H4 (cell line): ENCODE data around the gene ST8SIA1. TPM values are rescaled to one million over a fixed set of nuclear protein-coding genes. Genes with fewer than 3 reads are reported as not detected.
A peak's percentile ranks its signal among the peaks of the same experiment; 100 is the strongest.

Experiments
- DNase-seq: peaks from one replicate; pipeline ENCODE4 v3.0.0-alpha.2; 2015; ENCODE audit warnings: low spot score
- total RNA-seq: library from RNA; depleted of rRNA; stranded (reverse); fragments of >200 nt; shearing (Covaris generic); gene quantifications from 2 replicates; pipeline ENCODE4 v1.2.3, GENCODE V29; 2014

The ST8SIA1 gene
- total RNA-seq, 1 experiment from 2014 or later = 8.9 TPM

DNA sequence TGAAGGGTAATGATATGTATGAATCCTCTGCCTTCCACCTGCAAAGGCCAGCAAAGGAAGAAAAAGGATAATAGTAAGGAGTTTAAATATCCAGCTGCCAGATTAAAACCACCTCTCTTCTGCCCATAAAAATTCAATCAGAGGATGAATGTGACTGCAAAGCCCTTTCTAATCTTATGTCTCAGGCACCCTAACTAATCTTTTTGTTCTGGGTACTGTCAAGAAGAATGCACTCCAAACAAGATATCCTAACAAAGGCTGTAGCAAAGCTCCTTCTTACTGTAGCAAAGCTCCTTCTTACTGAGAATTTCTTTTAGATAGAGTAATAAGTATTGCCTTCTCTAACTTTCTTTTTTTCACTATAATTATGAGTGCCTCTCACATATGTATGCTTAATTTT, 91.8 kb downstream of the ST8SIA1 start:
- no peak for DNase-seq

GRCh38 chr12:22238211-22238610, 96.3 kb downstream of the ST8SIA1 start:
- DNase-seq = peak; percentile 11

DNA sequence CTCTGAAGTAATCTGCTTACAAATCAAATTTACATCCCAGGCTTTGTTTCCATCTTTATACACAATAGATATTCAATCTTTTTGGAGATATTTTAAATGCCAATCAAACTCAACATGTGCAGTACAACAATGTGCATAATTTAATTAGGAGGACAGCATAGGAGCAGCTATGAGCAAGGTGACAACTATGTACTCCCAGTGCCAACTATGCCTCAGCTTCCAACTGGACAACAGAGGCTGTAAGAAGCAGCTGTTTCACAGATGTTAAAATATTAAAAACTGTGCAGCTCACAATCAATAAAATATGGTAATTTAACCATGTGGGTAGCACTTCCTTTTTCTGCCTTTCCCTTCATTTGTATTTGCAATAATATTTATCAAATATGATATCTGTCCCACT, 99.9 kb downstream of the ST8SIA1 start:
- DNase-seq = no peak

DNA sequence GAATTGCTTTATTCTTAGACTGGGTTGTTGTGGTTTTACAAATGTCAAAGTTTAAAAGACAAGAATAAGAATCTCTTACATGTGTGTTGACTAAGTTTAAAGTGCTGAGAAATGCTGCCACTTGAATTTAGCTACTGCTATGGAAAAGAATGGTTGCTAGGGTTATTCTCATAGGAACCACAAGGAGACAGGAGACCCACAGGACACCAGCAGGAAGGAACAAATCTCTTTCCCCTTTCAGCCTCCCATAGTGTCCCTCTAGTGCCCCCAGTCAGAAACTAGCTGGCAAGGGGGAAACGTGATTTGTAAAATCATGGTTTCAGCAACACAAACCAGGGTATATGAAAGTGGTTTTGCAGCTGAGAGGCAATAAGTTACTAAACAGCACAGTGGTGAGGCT, 102.7 kb downstream of the ST8SIA1 start:
- DNase-seq = peak; percentile 8

DNA sequence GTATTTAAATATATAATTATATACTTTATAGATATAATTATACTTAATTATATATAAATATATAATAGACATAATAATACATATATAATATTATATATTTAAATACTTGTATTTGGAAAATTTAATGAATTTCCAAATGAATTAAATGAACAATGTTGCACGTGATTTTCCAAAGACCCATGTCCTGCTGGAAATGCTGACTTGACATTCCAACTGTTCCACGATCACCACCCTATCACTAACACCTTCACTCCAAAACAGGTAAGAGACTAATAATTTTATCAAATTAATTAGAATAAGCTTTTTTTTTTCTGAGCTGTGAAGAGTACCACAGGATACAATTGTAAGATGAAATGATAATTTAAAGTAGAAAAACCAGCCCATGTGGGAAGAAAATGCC, 103.4 kb downstream of the ST8SIA1 start:
- DNase-seq = no peak

DNA sequence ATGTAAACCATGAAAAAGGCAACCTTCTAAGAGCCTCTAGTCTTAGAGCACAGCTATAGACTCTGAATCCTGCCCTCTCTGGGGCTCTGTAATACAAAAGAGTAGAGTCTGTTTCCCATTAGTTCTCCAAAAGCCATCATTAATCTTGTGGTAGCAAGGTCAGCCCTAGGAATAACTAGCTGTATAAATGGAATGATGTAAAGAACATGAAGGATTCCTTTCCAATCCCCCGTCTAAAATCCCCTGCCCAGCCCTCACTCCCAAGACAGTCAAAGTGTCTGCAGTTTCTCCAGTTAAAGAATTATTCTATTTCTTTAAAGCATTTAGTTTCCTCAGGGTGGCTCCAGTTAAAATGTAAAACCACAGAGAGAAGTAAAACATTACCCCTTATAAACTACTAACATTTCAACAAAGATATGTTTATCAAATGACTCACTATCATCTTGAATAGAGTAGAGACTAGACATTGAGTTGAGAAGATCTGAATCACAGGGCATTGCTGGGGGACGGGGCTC, 104.2 kb downstream of the ST8SIA1 start:
- DNase-seq = peak; percentile 26

- DNase-seq = peak; percentile 29
Observed at GRCh38 chr12:22229652-22230279, 104.7 kb downstream of the ST8SIA1 start.

DNA sequence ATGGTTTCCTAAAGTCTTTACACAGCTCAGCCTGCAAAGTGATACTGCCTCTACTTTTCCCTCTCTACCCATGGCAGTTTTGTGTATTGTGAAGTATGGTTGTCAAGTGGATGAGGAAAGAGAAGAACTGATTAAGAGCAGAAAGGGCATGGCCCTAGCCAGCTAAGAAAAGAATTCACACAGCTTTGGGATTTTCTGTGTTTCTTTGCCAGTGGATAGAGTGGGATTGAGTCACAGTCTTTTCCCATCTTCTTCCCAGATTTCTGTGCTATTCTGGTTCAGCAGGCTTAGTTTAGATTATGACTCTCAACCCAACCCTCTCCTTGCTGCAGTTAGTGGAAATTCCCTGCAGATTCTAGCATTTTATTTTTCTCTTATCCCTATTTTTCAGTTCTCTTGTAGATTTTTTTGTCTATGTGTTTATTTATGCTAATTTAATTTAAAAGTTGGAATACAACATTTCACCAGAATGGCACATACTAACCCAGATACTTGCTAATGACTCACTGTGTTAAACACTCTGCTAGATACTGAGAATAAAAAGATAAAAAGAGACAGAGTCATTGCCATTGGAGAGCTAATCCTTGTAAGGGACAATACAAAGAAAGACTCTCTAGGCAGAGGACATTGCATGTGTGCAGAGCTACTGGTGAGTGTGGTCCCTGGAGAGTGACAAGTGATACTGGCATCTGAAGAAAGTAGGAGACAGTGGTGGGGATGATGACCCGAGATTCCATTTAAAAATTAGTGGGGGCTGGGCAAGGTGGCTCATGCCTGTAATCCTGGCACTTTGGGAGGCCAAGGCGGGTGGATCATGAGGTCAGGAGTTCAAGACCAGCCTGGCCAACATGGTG, 106.3 kb downstream of the ST8SIA1 start:
- no peak for DNase-seq

DNA sequence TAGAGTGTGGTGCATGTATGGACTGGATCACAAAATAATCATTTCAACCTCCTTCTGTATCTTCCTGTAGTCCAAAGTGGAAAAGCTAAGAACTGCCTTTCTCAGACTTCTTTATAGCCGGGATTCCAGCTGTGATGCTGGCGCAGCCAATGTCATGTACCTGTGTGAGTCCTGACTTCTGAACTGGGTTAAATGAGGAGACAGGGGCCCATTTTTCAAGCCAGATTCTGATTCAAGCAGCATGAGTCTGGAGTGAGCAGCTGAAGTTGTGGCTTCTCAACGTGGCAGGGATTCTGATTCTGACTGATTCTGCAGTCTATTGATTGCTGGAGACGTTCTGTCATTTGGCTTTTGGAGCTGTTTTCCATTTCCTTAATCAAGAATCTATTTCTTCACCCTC, 111.2 kb downstream of the ST8SIA1 start:
- no peak for DNase-seq

GRCh38 chr12:22217556-22217955, 117.0 kb downstream of the ST8SIA1 start:
- DNase-seq = no peak

- no peak for DNase-seq
Observed at GRCh38 chr12:22215467-22216253, 118.8 kb downstream of the ST8SIA1 start.

DNA sequence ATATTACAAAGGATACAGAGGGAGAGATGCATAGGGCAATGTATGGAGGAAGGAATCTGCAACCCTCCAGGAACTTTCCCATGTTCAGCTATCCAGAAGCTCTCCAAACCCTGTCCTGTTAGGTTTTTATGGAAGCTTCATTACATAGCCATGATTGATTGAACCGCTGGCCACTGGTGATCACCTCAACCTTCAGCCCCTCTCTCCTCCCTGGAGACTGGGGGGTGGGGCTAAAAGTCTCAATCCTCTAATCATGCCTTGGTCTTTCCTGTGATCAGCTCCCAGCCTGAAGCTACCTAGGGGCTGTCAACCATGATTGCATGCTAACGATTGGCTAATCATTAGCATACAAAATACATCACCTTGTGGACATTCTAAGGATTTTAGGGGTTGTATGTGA, 123.4 kb downstream of the ST8SIA1 start:
- DNase-seq = no peak

GRCh38 chr12:22209422-22209821, 125.1 kb downstream of the ST8SIA1 start:
- no peak for DNase-seq

GRCh38 chr12:22206111-22206728, 128.3 kb downstream of the ST8SIA1 start:
- no peak for DNase-seq

DNA sequence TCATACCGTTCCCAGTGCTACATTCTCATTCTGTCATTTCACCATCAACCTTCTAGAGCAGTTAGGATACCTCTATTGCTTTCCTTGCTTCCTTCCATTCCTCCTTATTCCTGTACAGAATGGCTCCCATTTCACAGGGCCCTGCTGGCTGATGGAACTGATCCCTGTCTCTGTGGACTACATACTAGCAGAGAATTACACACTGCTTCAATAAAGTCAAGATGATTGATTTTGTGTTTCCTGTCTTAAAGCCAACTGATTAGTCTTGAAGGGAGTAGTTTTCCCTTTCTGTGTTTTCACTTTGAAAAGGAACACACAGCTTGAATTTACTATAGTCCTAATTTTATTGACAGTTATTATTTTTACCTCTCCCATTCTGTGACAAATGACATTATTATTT, 130.1 kb downstream of the ST8SIA1 start:
- no peak for DNase-seq

- DNase-seq = no peak
Observed at GRCh38 chr12:22202847-22203246, 131.7 kb downstream of the ST8SIA1 start.

GRCh38 chr12:22201101-22201500, 133.4 kb downstream of the ST8SIA1 start:
- DNase-seq = no peak

- DNase-seq = no peak
Observed at GRCh38 chr12:22196236-22196635, 138.3 kb downstream of the ST8SIA1 start.

DNA sequence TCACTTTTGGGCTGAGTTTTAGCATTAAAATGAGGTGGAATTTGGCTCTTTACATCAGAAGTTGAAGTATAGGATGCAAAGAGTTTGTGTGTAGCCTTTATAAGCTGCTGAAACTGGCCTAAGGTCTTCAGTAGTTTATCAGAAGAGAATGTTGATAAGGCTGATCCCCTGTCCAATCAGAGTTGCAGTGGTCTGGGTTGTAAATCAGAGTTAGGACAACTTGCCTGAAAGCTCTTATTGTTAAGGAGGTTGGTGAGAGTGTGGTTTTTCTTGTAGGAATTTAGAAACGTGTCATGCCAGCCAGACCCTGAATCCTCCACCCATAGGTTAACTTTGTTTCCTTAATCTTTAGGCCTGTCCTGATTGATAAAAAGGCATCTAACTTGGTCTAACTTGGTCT, 143.5 kb downstream of the ST8SIA1 start:
- no peak for DNase-seq

DNA sequence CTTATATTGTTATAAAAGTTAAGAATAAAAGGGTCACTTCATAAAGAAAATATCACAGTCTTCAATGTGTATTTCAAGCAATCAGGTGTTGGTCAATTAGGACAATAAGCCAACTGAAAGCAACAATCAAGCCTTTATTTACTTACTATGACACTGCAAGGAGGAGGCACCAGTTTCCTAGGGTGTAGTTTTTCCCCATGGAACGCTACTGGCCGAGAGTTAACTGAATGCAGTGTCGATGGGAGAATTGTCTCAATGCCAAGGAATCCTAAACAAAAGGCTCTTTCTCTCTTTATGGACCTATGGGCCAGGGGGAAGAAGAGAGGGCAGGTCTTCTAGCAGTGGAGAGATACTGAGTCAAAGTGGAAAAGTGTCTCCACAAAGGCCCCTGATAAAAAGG, 146.1 kb downstream of the ST8SIA1 start:
- no peak for DNase-seq

- no peak for DNase-seq
Observed at GRCh38 chr12:22180705-22181104, 153.8 kb downstream of the ST8SIA1 start.

- no peak for DNase-seq
Observed at GRCh38 chr12:22173177-22173576, 161.3 kb downstream of the ST8SIA1 start.
